Loucy (cell line): Measurements from ENCODE around the gene MAST4.
"Not testable (repeated sequence)": the region's sequence is repeated elsewhere in the genome, so short reads cannot be mapped to it uniquely, and the experiment has no call there.

Source experiments
- EZH2phosphoT487 ChIP-seq: fragments of 200-600 bp; IDR thresholded peaks from 2 replicates; pipeline ENCODE4 v1.6.1; 2018; ENCODE audit warnings: antibody characterized with exemption, mild to moderate bottlenecking, moderate library complexity, borderline replicate concordance
- TF ChIP-seq, protein P1 (sequence below): fragments of 200-600 bp; sonication (generic); conservative IDR thresholded peaks from 2 replicates; pipeline ENCODE4 v1.5.1; 2014; ENCODE audit warnings: mild to moderate bottlenecking, antibody characterized with exemption, low read length

DNA sequence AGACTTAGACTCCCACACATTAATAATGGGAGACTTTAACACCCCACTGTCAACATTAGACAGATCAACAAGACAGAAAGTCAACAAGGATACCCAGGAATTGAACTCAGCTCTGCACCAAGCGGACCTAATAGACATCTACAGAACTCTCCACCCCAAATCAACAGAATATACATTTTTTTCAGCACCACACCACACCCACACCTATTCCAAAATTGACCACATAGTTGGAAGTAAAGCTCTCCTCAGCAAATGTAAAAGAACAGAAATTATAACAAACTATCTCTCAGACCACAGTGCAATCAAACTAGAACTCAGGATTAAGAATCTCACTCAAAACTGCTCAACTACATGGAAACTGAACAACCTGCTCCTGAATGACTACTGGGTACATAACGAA is 156.5 kb downstream of the MAST4 start:
- TF ChIP-seq, protein P1, sequence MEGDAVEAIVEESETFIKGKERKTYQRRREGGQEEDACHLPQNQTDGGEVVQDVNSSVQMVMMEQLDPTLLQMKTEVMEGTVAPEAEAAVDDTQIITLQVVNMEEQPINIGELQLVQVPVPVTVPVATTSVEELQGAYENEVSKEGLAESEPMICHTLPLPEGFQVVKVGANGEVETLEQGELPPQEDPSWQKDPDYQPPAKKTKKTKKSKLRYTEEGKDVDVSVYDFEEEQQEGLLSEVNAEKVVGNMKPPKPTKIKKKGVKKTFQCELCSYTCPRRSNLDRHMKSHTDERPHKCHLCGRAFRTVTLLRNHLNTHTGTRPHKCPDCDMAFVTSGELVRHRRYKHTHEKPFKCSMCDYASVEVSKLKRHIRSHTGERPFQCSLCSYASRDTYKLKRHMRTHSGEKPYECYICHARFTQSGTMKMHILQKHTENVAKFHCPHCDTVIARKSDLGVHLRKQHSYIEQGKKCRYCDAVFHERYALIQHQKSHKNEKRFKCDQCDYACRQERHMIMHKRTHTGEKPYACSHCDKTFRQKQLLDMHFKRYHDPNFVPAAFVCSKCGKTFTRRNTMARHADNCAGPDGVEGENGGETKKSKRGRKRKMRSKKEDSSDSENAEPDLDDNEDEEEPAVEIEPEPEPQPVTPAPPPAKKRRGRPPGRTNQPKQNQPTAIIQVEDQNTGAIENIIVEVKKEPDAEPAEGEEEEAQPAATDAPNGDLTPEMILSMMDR: not testable (repeated sequence)
- not testable (repeated sequence) for TF ChIP-seq EZH2phosphoT487
